SK-N-SH (cell line): ENCODE measurements around the gene RECK.

Experiments used
- EZH2phosphoT487 ChIP-seq: fragments of 200-600 bp; sonication (generic); IDR thresholded peaks from 2 replicates; pipeline ENCODE4 v1.6.1; 2017; ENCODE audit warnings: low read depth, mixed run types, mild to moderate bottlenecking, antibody characterized with exemption, moderate library complexity, borderline replicate concordance
- MAX ChIP-seq: IDR thresholded peaks from 2 replicates; pipeline ENCODE4 v1.4.0; 2012; ENCODE audit warnings: low read depth
- NFIC ChIP-seq: IDR thresholded peaks from 2 replicates; pipeline ENCODE4 v1.4.0; 2012; ENCODE audit warnings: borderline replicate concordance
- NRF1 ChIP-seq: IDR thresholded peaks from 2 replicates; pipeline ENCODE4 v1.6.1; 2012; ENCODE audit warnings: low read depth, mild to moderate bottlenecking, low read length
- RXRA ChIP-seq: IDR thresholded peaks from 2 replicates; pipeline ENCODE4 v1.4.0; 2012; ENCODE audit warnings: low read depth, mild to moderate bottlenecking, borderline replicate concordance
- SIN3A ChIP-seq: IDR thresholded peaks from 2 replicates; pipeline ENCODE4 v1.6.1; 2012; ENCODE audit warnings: low read depth, mild to moderate bottlenecking, low read length, moderate library complexity, borderline replicate concordance
- TF ChIP-seq, protein P1 (sequence below): IDR thresholded peaks from 2 replicates; pipeline ENCODE4 v1.4.0; 2012; ENCODE audit warnings: low read depth, borderline replicate concordance
- TF ChIP-seq, protein P2 (sequence below): IDR thresholded peaks from 2 replicates; pipeline ENCODE4; 2012
- TF ChIP-seq, protein P3 (sequence below): fragments of 200-600 bp; sonication (generic); IDR thresholded peaks from 2 replicates; pipeline ENCODE4 v1.6.1; 2017; ENCODE audit warnings: antibody characterized with exemption, mild to moderate bottlenecking, moderate library complexity

GRCh38 chr9:36135741-36136271 lies 99.1 kb downstream of the RECK start:
- TF ChIP-seq SIN3A = no peak
- no peak for TF ChIP-seq NFIC
- TF ChIP-seq, protein P1, sequence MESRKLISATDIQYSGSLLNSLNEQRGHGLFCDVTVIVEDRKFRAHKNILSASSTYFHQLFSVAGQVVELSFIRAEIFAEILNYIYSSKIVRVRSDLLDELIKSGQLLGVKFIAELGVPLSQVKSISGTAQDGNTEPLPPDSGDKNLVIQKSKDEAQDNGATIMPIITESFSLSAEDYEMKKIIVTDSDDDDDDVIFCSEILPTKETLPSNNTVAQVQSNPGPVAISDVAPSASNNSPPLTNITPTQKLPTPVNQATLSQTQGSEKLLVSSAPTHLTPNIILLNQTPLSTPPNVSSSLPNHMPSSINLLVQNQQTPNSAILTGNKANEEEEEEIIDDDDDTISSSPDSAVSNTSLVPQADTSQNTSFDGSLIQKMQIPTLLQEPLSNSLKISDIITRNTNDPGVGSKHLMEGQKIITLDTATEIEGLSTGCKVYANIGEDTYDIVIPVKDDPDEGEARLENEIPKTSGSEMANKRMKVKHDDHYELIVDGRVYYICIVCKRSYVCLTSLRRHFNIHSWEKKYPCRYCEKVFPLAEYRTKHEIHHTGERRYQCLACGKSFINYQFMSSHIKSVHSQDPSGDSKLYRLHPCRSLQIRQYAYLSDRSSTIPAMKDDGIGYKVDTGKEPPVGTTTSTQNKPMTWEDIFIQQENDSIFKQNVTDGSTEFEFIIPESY = no peak
- TF ChIP-seq, protein P2, sequence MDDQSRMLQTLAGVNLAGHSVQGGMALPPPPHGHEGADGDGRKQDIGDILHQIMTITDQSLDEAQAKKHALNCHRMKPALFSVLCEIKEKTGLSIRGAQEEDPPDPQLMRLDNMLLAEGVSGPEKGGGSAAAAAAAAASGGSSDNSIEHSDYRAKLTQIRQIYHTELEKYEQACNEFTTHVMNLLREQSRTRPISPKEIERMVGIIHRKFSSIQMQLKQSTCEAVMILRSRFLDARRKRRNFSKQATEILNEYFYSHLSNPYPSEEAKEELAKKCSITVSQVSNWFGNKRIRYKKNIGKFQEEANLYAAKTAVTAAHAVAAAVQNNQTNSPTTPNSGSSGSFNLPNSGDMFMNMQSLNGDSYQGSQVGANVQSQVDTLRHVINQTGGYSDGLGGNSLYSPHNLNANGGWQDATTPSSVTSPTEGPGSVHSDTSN = no peak
- TF ChIP-seq, protein P3, sequence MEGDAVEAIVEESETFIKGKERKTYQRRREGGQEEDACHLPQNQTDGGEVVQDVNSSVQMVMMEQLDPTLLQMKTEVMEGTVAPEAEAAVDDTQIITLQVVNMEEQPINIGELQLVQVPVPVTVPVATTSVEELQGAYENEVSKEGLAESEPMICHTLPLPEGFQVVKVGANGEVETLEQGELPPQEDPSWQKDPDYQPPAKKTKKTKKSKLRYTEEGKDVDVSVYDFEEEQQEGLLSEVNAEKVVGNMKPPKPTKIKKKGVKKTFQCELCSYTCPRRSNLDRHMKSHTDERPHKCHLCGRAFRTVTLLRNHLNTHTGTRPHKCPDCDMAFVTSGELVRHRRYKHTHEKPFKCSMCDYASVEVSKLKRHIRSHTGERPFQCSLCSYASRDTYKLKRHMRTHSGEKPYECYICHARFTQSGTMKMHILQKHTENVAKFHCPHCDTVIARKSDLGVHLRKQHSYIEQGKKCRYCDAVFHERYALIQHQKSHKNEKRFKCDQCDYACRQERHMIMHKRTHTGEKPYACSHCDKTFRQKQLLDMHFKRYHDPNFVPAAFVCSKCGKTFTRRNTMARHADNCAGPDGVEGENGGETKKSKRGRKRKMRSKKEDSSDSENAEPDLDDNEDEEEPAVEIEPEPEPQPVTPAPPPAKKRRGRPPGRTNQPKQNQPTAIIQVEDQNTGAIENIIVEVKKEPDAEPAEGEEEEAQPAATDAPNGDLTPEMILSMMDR = no peak
- no peak for TF ChIP-seq EZH2phosphoT487
- TF ChIP-seq NRF1 = no peak
- TF ChIP-seq RXRA = no peak
- no peak for TF ChIP-seq MAX
